ENCODE results near the gene CBFA2T2.
"Not testable (repeated sequence)": the region's sequence is repeated elsewhere in the genome, so short reads cannot be mapped to it uniquely, and the experiment has no call there.

Gene CBFA2T2

DNA sequence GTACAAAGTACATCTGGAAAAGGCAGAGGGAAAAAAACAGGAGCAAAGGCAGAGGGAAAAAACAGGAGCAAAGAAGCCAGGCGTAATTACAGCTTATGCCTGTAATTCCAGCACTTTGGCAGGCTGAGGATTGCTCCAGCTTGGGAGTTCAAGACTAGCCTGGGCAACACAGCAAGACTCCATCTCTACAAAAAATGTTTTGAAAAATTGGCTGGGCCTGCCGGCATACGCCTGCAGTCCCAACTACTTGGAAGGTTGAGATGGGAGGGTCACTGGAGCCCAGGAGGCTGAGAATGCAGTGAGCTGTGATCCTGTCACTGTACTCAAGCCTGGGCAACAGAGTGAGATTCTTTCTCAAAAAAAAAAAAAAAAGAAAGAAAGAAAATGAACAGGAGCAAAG lies 19.0 kb upstream of the CBFA2T2 start:
- DNase-seq (ENCODE audit: low read depth in 2 of 2) = no peak

GRCh38 chr20:33472868-33473435 lies 16.9 kb upstream of the CBFA2T2 start:
- no peak for DNase-seq (ENCODE audit: low read depth in 2 of 2)

DNA sequence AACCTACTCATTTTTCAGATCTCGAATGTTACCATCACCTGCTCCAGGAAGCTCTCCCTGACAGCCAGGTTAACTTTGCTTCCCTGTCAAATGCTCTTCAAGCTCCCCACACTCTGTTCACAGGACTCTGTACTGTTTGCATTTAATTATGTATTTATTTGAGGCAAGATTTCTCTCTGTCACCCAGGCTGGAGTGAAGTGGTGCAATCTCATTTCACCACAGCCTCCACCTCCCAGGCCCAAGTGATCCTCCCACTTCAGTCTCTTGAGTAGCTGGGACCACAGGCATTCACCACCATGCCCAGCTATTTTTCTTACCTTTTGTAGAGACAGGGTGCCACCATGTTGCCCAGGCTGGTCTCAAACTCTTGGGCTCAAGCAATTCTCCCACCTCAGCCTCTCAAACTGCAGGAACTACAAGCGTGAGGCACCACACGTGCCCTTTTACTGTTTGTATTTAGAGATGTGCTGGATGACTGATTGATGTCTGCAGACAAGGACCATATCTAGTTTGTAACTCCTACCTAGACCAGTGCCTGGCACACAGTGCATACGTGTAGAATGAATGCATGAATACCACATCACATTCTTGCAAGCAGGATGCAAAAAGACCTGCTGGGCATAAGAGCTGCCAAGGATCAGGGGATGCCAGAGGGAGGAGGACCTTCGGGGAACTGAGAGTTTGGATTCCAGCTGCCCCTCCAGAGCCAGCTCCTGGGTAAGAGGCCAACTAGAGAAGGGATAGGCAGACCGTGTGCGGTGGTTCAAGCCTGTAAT lies 15.6 kb upstream of the CBFA2T2 start:
- no peak for DNase-seq (ENCODE audit: low read depth in 2 of 2)

DNA sequence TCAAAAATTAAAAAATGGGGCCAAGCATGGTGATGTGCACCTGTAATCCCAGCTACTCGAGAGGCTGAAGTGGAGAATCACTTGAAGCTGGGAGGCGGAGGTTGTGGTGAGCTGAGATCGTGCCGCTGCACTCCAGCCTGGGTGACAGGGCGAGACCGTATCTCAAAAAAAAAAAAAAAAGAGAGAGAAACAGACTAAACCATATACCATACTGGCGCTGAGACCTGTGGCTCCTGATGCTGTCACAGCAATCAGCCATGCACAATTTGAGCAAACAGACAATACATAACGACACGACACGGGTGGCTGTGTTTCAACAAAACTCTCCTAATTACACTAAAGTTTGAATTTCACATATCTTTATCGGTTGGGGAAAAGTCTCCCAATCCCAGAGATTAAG lies 14.9 kb upstream of the CBFA2T2 start:
- DNase-seq (ENCODE audit: low read depth in 2 of 2) = no peak

DNA sequence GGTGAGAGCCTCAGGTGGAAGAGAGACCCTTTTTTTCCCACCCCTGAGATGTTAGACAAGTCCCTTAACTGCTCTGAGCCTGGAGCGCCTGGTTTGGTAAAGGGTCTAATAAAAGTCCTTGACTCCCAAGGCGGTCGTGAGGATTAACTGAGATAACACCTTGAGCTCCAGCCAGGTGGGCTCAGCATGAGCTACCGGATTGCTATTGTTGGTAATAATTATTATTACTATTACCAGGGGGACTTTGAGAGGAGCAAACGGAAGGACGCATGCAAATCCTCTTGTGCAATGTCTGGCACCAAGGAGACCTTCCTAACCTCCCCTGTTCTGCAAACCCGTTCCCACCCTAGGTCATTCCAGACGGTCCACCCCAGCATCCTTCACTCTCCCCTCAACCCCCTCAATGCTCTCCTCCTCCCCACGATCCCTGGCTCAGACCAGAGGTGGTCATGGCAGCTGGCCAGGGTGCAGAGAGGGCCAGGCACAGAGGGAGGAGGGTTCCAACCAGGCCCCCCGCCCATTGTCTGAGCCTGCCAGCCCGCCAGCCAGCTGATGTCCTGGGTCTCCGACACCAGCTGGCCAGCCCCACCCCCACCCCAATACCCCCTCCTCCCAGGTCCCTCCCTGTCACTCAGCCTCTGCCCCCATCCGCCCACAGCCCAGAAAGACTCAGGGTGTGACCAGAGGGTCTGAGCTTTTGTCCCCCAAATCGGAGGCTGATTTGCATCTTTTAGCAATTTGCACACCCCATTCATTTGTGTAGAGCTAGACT lies 14.3 kb upstream of the CBFA2T2 start:
- DNase-seq (ENCODE audit: low read depth in 2 of 2) = no peak

- DNase-seq (ENCODE audit: low read depth in 2 of 2) = no peak
These were observed 12.3 kb upstream of the CBFA2T2 start for GRCh38 chr20:33477386-33478234.

DNA sequence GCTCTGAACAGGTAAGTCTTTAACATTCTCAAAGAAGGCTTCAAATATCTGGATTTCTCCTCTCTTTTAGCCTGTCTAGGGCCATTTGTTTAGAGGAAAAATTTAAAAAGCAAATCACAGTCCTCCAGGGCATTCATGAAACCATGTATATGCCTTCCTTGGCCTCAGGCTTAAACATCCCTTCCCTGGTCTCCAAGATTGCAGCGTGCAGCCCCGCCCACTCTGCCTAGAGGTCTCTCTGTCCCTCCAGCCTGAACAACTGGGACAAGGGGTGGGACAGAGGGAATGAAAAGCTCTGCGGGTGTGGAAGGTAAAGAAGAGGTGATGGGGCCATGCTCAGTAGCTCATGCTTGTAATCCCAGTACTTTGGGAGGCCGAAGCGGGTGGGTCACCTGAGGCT lies 9.8 kb upstream of the CBFA2T2 start:
- DNase-seq (ENCODE audit: low read depth in 2 of 2) = no peak

GRCh38 chr20:33481431-33481941 lies 8.4 kb upstream of the CBFA2T2 start:
- no peak for DNase-seq (ENCODE audit: low read depth in 2 of 2)

- no peak for DNase-seq (ENCODE audit: low read depth in 2 of 2)
These were observed 7.3 kb upstream of the CBFA2T2 start for GRCh38 chr20:33482581-33482980.

- not testable (repeated sequence) for DNase-seq (ENCODE audit: low read depth in 2 of 2)
These were observed 6.7 kb upstream of the CBFA2T2 start for GRCh38 chr20:33483186-33483585.

- no peak for DNase-seq (ENCODE audit: low read depth in 2 of 2)
These were observed 1.7 kb upstream of the CBFA2T2 start for GRCh38 chr20:33488201-33488600.

DNA sequence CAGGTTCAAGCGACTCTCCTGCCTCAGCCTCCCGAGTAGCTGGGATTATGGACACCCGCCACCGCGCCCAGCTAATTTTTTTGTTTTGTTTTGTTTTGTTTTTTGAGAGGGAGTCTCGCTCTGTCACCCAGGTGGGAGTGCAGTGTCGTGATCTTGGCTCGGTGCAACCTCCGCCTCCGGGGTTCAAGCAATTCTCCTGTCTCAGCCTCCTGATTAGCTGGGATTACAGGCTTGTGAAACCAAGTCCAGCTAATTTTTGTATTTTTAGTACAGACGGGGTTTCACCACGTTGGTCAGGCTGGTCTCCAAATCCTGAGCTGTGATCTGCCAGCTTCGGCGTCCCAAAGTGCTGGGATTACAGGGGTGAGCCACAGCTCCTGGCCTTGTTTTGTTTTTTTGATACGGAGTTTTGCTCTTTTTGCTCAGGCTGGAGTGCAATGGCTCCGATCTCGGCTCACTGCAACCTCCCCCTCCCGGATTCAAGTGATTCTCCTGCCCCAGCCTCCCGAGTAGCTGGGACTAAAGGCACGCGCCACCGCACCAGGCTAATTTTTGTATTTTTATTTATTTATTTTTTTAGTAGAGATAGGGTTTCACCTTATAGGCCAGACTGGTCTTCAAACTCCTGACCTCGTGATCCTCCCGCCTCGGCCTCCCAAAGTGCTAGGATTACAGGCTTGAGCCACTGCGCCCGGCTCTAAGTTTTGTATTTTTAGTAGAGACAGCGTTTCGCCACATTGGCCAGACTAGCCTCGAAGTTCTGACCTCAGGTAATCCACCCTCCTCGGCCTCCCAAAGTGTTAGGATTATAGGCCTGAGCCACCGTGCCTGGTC lies 1.0 kb upstream of the CBFA2T2 start:
- not testable (repeated sequence) for DNase-seq (ENCODE audit: low read depth in 2 of 2)

GRCh38 chr20:33489495-33490022 lies 337 bp upstream of the CBFA2T2 start:
- peak; percentile 98 for DNase-seq (ENCODE audit: low read depth in 2 of 2)

DNA sequence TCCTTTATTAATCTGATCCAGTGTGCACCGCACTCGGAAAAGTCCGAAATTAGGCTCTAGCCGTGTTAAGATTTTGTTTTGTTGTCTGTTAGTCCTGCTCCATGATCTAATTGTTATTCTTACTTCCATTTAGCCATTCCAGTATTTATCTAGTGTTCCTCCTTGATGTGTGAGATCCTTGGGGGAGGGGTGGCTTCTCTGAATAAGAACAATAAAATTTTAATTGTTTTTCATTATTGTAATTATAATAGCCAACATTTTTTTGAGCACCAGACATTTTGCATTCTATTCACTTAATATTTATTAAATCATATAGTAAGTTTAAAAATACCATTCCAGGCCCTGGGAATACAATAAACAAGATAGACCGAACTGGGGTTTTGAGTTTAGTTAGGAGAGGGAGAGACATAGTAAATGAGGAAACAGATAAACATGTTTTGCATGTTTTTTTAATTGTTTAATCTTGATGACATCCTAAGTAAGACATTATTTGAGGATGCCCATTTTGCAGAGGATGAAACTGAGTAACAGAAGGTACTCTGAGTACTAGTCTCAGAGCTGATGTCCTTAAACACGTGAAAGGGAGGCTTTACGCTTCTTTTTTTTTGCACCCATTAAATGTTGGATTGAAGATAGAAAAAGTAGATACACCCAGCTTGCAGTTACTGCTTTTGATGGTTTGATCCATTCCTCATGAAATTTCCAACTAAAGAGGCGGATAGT lies 1.2 kb downstream of the CBFA2T2 start:
- no peak for DNase-seq (ENCODE audit: low read depth in 2 of 2)

DNA sequence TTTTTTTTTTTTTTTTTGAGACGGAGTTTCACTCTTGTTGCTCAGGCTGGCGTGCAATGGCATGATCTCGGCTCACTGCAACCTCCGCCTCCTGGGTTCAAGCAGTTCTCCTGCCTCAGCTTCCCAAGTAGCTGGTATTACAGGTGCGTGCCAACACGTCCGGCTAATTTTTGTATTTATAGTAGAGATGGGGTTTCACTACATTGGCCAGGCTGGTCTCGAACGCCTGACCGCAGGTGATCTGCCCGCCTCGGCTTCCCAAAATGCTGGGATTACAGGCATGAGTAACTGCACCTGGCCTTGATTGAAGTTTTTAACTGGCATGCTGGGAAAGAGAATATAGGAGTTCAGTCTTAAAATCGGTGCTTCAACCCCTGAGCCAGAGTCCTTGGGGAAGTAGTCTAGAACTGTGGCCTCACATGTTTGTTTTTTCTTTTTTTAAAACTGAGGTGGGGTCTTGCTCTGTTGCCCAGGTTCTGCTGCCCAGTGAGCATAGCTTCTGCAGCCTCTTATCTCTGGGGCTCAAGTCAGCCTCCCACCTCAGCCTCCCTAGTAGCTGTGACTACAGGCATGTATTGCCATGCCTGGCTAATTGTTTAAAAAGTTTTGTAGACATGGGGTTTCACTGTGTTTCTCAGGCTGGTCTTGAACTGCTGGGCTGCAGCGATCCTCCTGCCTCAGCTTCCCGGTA lies 3.3 kb downstream of the CBFA2T2 start:
- no peak for DNase-seq (ENCODE audit: low read depth in 2 of 2)

GRCh38 chr20:33496776-33497175 lies 6.9 kb downstream of the CBFA2T2 start:
- not testable (repeated sequence) for DNase-seq (ENCODE audit: low read depth in 2 of 2)

DNA sequence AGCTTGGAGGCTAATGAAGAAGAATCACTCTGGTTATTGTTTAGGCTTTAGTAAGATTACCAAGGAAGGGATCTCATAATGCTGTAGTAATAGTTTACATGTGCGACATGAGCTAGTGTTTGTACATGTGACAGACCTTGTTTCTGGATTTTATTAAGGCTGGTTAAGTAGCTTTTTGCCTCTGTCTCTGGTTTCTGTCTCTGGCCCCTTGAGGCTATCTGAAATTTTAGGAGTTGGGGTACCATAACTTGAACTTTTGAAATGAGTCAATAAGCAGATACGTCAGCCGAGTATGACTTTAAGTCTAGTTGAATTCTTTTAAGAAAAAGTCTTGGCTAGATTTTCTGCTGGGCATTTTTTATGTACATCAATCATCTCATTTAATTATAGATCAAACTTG lies 9.5 kb downstream of the CBFA2T2 start:
- no peak for DNase-seq (ENCODE audit: low read depth in 2 of 2)

DNA sequence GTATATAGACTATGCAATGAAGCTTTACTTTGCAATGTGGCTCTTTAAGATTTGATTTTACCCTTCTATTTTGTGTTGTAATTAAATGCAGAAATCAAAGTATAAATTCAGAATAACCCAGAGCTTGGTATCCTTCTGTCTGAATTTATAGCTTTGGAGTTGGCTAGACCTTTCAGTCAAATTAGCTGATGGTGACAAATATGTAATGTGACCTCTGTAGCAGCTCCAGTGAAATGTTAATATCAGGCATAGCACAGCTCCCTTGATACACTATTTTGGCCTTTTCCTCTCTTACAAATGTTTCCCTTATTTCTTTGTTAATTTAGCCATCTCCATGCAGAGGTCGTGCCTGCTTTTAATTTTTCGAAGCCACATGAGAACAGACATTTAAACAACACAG lies 11.1 kb downstream of the CBFA2T2 start:
- no peak for DNase-seq (ENCODE audit: low read depth in 2 of 2)

- no peak for DNase-seq (ENCODE audit: low read depth in 2 of 2)
These were observed 13.7 kb downstream of the CBFA2T2 start for GRCh38 chr20:33503564-33503963.

All from stimulated activated CD8-positive, alpha-beta memory T cell treated with anti-CD3 and anti-CD28 coated beads, Interleukin-15, amount 100 ng/mL, for 48 hours (primary cell).